Keratinocyte (primary cell): ENCODE measurements around the gene PLPP4. TPM values are rescaled to one million over a fixed set of nuclear protein-coding genes. Genes with fewer than 3 reads are reported as not detected.

Experiments
- DNase-seq: peaks from one replicate; pipeline ENCODE4 v3.0.0-alpha.2; 2011; ENCODE audit warnings: low read depth, missing footprints, low spot score
- FAIRE-seq: peaks from 2 replicates; lab custom pipeline; 2011; peaks lifted over from hg19 to GRCh38; lab: Jason Lieb, UNC
- H2AFZ ChIP-seq: 2 replicates; pipeline ENCODE4 v1.6.0; 2012; ENCODE audit warnings: low read length, control low read depth, inconsistent platforms; ENCODE audit not compliant: control insufficient read depth
- H3K27ac ChIP-seq: 2 replicates; pipeline ENCODE4 v1.5.1; 2011; ENCODE audit warnings: low read length; ENCODE audit not compliant: control insufficient read depth, insufficient read depth
- H3K27me3 ChIP-seq: 3 replicates; pipeline ENCODE4 v1.6.0; 2011; ENCODE audit warnings: low read length; ENCODE audit not compliant: control insufficient read depth, insufficient read depth; ENCODE audit errors: extremely low read depth
- H3K36me3 ChIP-seq, 2 experiments: 2 replicates in 1 of 2; 3 replicates in 1 of 2; pipeline ENCODE4 v1.5.1; 2011; ENCODE audit warnings: low read length in 2 of 2, mild to moderate bottlenecking in 1 of 2; ENCODE audit not compliant: control insufficient read depth in 2 of 2, insufficient read depth in 2 of 2; ENCODE audit errors: extremely low read depth in 1 of 2
- H3K4me1 ChIP-seq: 3 replicates; pipeline ENCODE4 v1.5.1; 2011; ENCODE audit warnings: low read length; ENCODE audit not compliant: control insufficient read depth, insufficient read depth; ENCODE audit errors: extremely low read depth
- H3K4me2 ChIP-seq: 3 replicates; pipeline ENCODE4 v1.6.0; 2011; ENCODE audit warnings: low read depth, low read length; ENCODE audit not compliant: control insufficient read depth, insufficient read depth; ENCODE audit errors: extremely low read depth
- H3K4me3 ChIP-seq, 3 experiments: fragments of 200-600 bp in 1 of 3; sonication (generic) in 1 of 3; 2 replicates in 2 of 3; 3 replicates in 1 of 3; pipeline ENCODE4 v1.5.1; 2011 to 2016; ENCODE audit warnings: low read length in 3 of 3, mild to moderate bottlenecking in 3 of 3, control low read depth in 2 of 3, inconsistent platforms in 1 of 3, low read depth in 1 of 3, mixed read lengths in 1 of 3, mixed run types in 1 of 3, moderate library complexity in 1 of 3; ENCODE audit not compliant: control insufficient read depth in 2 of 3, insufficient read depth in 2 of 3; ENCODE audit errors: extremely low read depth in 1 of 3
- H3K79me2 ChIP-seq: 2 replicates; pipeline ENCODE4 v1.6.0; 2012; ENCODE audit warnings: low read length; ENCODE audit not compliant: control insufficient read depth, insufficient read depth
- H3K9ac ChIP-seq: 3 replicates; pipeline ENCODE4 v1.6.0; 2011; ENCODE audit warnings: low read length; ENCODE audit not compliant: control insufficient read depth, insufficient read depth; ENCODE audit errors: extremely low read depth
- H3K9me1 ChIP-seq: 3 replicates; pipeline ENCODE4 v1.6.0; 2011; ENCODE audit warnings: low read length; ENCODE audit not compliant: control insufficient read depth, insufficient read depth; ENCODE audit errors: extremely low read depth
- H3K9me3 ChIP-seq: 2 replicates; pipeline ENCODE4 v1.5.1; 2012; ENCODE audit warnings: low read depth, low read length; ENCODE audit not compliant: control insufficient read depth
- H4K20me1 ChIP-seq: 3 replicates; pipeline ENCODE4 v1.6.0; 2011; ENCODE audit warnings: low read length; ENCODE audit not compliant: control insufficient read depth, insufficient read depth; ENCODE audit errors: extremely low read depth
- CTCF ChIP-seq, 3 experiments: IDR thresholded peaks in 1 of 3; conservative IDR thresholded peaks in 1 of 3; optimal IDR thresholded peaks in 1 of 3; 2 replicates in 2 of 3; 3 replicates in 1 of 3; pipeline versions ENCODE3 to v1.5.1; 2011; ENCODE audit warnings: low read length in 3 of 3, mild to moderate bottlenecking in 3 of 3, moderate library complexity in 2 of 3, control low read depth in 1 of 3, inconsistent platforms in 1 of 3; ENCODE audit not compliant: insufficient read depth in 2 of 3; ENCODE audit errors: extremely low read depth in 1 of 3
- EZH2 ChIP-seq: IDR thresholded peaks from one replicate; pipeline ENCODE4 v1.6.1; 2012; ENCODE audit warnings: inconsistent platforms, mild to moderate bottlenecking, low read length, moderate library complexity
- dilution Hi-C: fragments of 300-500 bp; cut with MboI; formaldehyde crosslinking; loops from one replicate; pipeline ENCODE4 v1.7.0; 2020; ENCODE audit warnings: low sequenced_read_pairs; ENCODE audit not compliant: extremely low pct_ligation_motif_present
- polyA plus RNA-seq, 5 experiments: library from polyadenylated mRNA; depleted of rRNA in 3 of 5; stranded (reverse) in 3 of 5; stranded (forward) in 1 of 5; unstranded in 1 of 5; fragments of >200 nt; gene quantifications; 1 replicate in 1 of 5; 2 replicates in 3 of 5; 3 replicates in 1 of 5; pipeline versions ENCODE4 v1.2.1 to v1.2.3, GENCODE V29; 2011 to 2012; ENCODE audit warnings: missing spikeins in 2 of 5, low read depth in 1 of 5, low replicate concordance in 1 of 5

PLPP4 gene
- polyA plus RNA-seq, 1 donor (not counting 4 experiments of a cell fraction or from before 2014, with no cell fraction given): 0.76 TPM

DNA sequence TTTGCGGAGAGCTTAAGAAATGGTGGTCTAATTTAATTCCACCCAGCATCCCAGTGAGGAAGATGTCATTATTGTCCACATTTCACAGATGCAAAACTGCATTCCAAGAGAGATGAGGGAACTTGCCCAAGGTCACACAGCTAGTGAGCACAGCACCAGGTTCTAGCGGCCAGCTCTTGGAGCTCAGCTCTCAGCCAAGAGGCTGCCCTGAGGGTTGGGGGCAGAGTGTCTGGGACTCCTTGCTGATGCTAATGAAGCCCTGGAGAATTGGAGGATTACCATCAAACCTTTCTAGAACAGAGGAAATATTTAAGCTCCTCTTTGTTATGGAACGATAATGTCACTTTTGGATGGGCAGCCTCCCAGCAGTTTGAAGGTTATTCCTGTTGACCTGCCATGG is 48.0 kb downstream of the PLPP4 start:
- H3K27ac ChIP-seq: peak overlapping the region; percentile 60
- TF ChIP-seq EZH2: no peak
- TF ChIP-seq CTCF (optimal IDR thresholded peaks at IDR 0.05 in 1 of 3, IDR thresholded peaks at IDR 0.05 in 1 of 3, conservative IDR thresholded peaks at IDR 0.05 in 1 of 3; ENCODE audit: extremely low read depth in 1 of 3, insufficient read depth in 2 of 3, low read length in 3 of 3): no peak
- peaks cover 50% of the 10 kb centered on the region for H3K4me1 ChIP-seq
- H2AFZ ChIP-seq: peak overlapping the region; percentile 39
- H4K20me1 ChIP-seq: no peaks in the 10 kb centered on the region
- no peaks in the 10 kb centered on the region for H3K9me3 ChIP-seq
- H3K9me1 ChIP-seq: no peaks in the 10 kb centered on the region
- no peaks in the 10 kb centered on the region for H3K36me3 ChIP-seq
- dilution Hi-C loops: no loop called here
- H3K27me3 ChIP-seq: no peaks in the 10 kb centered on the region
- no peak overlapping the region for H3K4me3 ChIP-seq
- FAIRE-seq (peak; percentile 90), DNase-seq (no peak)
- peak overlapping the region; percentile 66 for H3K4me2 ChIP-seq
- no peaks in the 10 kb centered on the region for H3K79me2 ChIP-seq
- H3K9ac ChIP-seq: no peak overlapping the region

DNA sequence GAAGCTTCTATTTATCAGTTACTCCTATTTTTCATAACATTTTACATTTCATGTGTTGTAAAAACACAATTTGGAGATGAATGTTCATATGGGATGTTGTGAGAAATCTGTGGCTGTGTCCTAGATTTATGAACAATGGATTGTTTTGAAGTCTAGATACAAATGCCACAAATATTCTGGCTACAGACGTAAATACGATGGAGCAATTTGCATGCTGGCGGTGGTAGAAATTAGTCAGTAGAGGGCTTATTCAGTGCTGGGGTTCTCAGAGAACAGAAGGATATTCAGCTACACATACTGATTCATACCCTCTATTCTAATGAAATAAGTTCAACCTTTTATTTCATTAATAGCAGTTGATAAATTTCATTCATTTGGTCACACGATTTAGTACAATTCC is 48.8 kb downstream of the PLPP4 start:
- H3K27ac ChIP-seq: no peak overlapping the region
- H2AFZ ChIP-seq: no peak overlapping the region
- dilution Hi-C loops: no loop called here
- H3K9me3 ChIP-seq: no peaks in the 10 kb centered on the region
- H4K20me1 ChIP-seq: no peaks in the 10 kb centered on the region
- TF ChIP-seq CTCF (optimal IDR thresholded peaks at IDR 0.05 in 1 of 3, IDR thresholded peaks at IDR 0.05 in 1 of 3, conservative IDR thresholded peaks at IDR 0.05 in 1 of 3; ENCODE audit: extremely low read depth in 1 of 3, insufficient read depth in 2 of 3, low read length in 3 of 3) (no peak), EZH2 (no peak)
- FAIRE-seq (peak; percentile 20), DNase-seq (no peak)
- H3K4me2 ChIP-seq: no peak overlapping the region
- H3K9ac ChIP-seq: no peak overlapping the region
- peaks cover 58% of the 10 kb centered on the region for H3K4me1 ChIP-seq
- no peaks in the 10 kb centered on the region for H3K9me1 ChIP-seq
- H3K36me3 ChIP-seq: no peaks in the 10 kb centered on the region
- no peaks in the 10 kb centered on the region for H3K27me3 ChIP-seq
- H3K4me3 ChIP-seq: no peak overlapping the region
- no peaks in the 10 kb centered on the region for H3K79me2 ChIP-seq
